NCI-H82 treated with DMSO at 0.1 percent for 48 hours (cell line): ENCODE data around the gene BNC2.

Source experiments
- DNase-seq: peaks from one replicate; lab custom pipeline; 2025; ENCODE audit not compliant: unreplicated experiment; lab: John Stamatoyannopoulos, UW

The BNC2 gene

DNA sequence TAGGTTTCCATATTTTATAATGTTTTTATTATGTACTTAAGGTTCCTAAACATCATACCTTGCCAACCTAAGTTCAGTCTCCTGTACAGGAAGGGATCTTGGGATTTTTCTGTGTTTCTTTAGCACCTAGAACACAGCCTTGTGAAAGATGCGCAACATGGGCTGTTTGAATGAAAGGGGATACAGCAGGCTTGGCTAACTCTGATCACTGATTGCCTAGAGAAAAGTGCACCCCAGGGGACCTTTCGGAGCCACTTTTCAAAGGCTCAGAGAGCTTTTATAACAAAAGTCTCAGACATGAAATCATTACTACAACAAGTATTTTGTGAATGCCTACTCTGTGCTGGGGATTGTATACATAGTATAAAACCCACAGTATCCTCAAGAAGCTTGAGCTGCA, 261.6 kb downstream of the BNC2 start:
- DNase-seq: no peak

- no peak for DNase-seq
Observed at GRCh38 chr9:16602494-16602893, 268.0 kb downstream of the BNC2 start.

GRCh38 chr9:16601991-16602390, 268.5 kb downstream of the BNC2 start:
- no peak for DNase-seq

GRCh38 chr9:16598316-16598715, 272.2 kb downstream of the BNC2 start:
- DNase-seq: no peak

GRCh38 chr9:16597136-16597535, 273.3 kb downstream of the BNC2 start:
- DNase-seq: no peak

GRCh38 chr9:16595227-16595626, 275.2 kb downstream of the BNC2 start:
- no peak for DNase-seq

DNA sequence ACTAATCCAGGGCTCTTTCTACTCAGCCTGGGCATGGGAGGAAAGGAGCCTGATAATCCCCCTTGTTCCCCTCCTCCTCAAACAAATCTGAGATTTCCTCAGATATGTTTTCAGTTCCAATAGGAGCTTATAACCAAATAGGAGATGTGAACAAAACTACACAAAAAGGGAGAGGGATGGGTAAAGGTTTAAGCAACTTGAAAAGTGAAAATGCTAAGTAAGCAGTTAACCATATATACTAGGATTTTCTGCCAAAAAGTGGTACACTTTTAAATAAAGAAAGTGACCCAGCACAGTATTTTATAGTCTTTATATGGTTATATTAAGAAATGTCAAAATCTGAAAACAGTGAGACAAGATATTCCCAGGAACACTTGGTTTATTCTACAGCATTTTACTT, 275.7 kb downstream of the BNC2 start:
- no peak for DNase-seq

DNA sequence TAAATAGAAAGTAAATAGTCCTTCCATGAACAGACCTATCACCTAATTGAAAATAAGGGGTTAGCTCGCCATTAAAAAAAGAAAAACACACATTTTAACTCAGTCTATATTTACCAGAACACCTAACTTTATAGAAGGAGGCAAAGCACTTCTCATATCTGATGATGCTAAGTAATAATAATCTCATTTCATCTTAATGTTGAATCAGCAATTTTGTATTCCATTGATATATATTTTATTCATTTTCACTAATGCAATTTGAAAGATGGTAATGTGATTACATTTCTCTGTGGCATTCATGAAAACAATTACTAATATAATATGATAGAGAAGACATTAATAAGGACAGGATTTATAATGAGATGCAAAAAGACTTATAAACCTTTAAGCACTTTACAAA, 276.7 kb downstream of the BNC2 start:
- no peak for DNase-seq

GRCh38 chr9:16591092-16591491, 279.4 kb downstream of the BNC2 start:
- no peak for DNase-seq

GRCh38 chr9:16585591-16585990, 284.9 kb downstream of the BNC2 start:
- DNase-seq: no peak

DNA sequence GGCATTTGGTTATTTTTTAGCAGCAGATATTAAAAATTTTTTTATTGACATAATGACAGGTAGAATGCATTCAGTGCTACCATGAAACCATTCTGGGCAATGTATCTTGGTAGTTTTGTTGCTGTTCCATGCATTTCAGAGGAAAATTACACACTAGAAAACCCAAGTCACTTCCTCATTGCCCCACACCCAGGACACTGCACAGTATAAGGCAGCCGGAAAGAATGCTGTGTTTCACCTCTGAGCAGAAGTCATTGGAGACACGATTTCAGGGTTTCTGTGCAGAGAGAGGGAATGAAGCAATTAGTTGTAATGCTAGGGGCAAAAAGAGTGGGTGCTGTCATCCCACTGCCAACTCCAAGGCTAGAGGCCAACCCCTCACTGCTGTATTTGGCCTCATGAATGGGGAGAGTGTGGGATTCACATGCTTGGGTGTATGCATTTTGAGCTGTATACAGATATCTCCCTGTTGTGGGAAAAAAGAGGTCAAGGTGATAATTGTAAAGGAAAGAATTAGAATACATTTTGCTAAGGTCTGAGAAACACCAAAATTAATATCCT, 290.5 kb downstream of the BNC2 start:
- DNase-seq: no peak

DNA sequence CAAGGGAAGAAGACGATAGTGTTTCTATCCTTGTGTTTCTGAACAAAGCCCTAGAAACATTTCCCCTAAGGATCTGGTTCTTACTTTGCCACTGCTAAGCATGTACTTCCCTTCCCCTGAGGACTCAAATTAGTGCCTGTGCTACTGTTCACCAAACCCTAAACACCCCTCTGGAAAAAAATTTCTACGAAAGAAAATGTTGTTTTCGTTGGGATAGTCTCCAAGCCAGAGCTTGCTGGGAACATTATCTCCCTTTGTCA, 294.6 kb downstream of the BNC2 start:
- DNase-seq: no peak

DNA sequence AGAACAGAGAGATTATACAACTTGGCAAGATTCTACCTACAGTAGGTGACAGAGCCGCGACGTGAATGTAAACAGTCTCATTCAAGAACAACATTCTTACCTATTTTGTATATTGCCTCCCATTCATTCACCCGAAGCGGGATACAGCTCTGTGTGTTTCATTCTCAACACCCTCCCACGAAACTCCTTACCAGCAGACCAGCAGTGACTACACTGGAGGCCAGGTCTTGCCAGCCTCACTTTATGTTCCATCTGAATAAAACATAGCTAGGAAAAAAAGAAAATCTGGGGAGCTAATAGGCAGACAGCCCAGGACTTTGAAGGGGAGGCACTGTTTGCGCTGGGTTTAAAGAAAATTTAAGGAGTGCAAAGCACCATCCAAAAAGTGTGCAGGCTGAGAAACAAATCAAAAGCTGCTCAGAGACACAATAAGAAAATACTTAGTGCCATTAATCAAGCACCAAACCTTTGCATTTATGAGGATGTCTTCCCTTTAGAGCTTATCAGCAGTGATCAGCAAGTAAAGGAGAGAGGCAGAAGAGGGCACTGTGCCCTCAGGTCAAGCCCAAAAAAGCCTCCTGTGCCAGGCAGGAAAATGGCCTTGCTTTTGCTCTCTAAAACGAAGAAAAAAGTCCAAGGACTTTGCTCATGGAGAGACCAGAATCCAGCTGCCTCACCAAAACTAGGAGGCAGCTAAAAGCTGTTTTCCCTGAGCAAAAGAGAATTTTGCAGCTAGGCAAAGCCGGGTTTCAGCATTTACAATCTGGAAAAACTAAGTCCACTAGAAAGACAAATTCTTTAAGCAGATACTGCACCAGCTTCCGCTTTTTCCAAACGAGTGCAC, 295.1 kb downstream of the BNC2 start:
- no peak for DNase-seq

DNA sequence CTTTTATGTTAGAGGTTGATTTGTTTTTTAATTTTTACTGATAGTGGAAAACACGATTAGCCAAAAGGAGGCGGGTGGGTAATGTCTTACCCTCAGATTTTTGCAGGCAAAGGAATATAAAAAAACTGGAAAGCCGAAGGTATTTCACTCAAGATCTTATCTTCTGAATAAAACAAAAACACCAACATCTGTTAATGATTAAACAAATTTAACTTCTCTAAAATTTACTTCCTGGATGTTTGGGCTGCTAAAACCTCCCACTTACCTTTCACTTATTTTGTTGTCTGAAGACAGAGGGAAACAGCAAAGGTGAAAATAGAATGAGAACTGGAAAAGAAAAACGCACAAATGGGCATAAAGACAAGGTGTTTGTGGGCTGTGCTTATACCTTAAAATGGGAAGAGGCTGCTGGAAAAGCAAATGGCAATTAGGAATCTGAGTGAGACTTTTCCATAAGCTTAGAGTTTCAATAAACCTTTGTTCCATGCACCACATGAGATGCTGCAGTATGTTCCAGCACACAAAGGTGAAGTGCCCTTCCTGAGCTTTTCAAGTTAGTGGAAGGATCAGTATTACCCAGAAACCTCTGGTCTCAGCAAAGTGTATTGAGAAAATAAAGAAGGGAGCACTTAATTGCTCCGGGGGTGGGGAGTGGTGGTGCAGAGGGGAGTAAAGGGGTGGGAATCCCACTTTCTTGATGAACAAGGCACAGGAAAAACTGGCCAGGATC, 298.3 kb downstream of the BNC2 start:
- no peak for DNase-seq

GRCh38 chr9:16571127-16571802, 299.2 kb downstream of the BNC2 start:
- DNase-seq: no peak

DNA sequence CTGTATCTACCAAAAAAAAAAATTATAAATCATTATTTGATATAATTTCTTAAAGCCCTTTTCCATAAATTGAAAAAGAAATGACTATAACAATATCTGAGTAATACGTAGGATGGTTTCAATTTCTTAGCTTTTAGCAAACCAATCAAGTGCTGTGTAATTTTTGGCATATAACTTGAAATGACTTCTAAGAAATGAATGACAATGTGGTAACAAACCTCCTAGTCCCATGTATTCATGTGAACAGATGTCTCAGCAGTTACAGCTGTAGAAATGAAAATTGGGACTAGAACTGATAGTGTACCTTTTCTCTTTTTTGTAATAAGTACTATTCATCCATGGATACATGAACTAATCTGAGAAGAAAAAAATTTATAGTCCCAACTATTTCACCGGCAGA, 307.0 kb downstream of the BNC2 start:
- no peak for DNase-seq

DNA sequence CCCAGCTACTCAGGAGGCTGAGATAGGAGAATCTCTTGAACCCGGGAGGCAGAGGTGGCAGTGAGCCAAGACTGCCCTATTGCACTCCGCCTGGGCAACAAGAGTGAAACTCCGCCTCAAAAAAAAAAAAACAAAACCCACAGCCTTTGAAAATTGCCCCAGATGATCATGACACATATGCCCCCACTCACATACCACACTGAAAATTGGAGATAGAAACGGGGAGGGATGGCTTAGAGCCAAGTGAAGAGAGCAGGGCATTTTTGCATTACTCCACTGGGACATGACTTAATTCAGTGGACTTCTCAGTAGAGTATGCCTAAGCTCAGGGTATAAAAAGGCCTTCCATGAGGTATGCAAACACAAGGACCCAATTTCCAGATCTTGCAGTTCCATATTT, 309.3 kb downstream of the BNC2 start:
- DNase-seq: no peak

- DNase-seq: no peak
Observed at GRCh38 chr9:16559418-16560188, 310.9 kb downstream of the BNC2 start.

GRCh38 chr9:16555802-16556201, 314.7 kb downstream of the BNC2 start:
- DNase-seq: no peak

GRCh38 chr9:16553869-16554540, 316.5 kb downstream of the BNC2 start:
- no peak for DNase-seq

- DNase-seq: no peak
Observed at GRCh38 chr9:16552252-16552651, 318.2 kb downstream of the BNC2 start.
